NCI-H2107 (cell line): ENCODE results near the gene RHBDL2.
"Not testable (repeated sequence)": the region's sequence is repeated elsewhere in the genome, so short reads cannot be mapped to it uniquely, and the experiment has no call there.

Source experiments
- DNase-seq: peaks from one replicate; lab custom pipeline; 2025; lab: John Stamatoyannopoulos, UW

RHBDL2 gene

GRCh38 chr1:38932571-38932970 lies 9.1 kb downstream of the RHBDL2 start:
- no peak for DNase-seq

- DNase-seq, result peak; percentile 100
Measured at GRCh38 chr1:38929476-38929875, 12.2 kb downstream of the RHBDL2 start.

- no peak for DNase-seq
Measured at GRCh38 chr1:38929054-38929453, 12.6 kb downstream of the RHBDL2 start.

DNA sequence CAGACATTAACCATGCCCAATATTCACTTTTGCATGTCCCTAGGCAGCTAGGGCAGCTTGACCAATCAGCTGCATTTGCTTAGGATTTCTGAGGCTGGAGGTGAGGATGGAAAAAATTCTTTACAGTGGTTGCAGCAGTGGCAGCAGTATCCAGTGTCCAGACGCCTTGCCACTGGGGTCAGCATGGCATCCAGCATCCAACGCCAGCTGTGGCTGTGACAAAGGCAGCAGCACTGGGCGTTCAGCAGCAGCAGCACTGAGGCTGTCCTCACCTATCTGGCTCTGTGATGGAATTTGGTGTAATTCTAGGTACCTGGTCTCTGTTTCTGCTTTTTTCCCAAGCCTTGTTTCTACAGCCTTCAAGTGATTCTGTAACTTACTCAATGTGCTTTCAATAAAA lies 15.5 kb downstream of the RHBDL2 start:
- no peak for DNase-seq

- no peak for DNase-seq
Measured at GRCh38 chr1:38925391-38925790, 16.2 kb downstream of the RHBDL2 start.

DNA sequence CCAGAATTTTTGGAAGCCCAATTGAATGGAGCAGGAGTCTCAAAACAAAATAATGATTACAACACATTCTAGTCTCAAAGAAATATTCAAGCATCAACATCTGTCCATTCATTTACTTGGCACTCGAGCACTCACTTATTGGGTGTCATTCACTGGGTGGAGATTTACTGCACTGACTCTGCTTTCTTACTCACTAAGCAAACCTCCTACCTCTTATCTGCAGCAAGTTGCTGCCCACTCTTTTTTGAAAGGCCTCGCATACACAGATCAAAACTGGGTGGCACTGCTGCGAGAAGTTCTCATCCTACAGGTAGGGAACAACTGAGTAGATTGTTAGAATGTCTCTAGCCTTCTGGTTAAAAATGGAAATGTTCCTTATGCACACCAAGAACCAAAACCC lies 18.0 kb downstream of the RHBDL2 start:
- DNase-seq, result no peak

DNA sequence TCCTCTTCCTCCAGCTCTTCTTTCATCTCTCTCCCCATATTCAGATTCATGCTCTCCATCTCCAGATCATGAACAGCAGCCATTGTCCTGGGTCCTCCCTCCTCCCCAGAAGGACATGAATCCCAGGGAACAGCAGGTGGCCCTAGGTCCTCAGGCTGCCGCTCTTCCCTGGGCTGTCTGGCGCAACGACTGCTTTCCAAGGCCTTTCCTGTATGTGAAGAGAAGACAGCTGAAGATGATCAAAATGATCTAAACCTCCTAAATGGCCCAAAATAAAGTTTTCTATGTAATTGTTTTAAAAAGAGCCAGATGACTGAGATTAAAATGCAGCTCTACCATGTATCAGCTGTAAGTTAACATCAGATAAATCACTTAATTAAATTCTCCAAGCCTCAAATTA lies 22.5 kb downstream of the RHBDL2 start:
- DNase-seq, result no peak

GRCh38 chr1:38918568-38918967 lies 23.1 kb downstream of the RHBDL2 start:
- no peak for DNase-seq

GRCh38 chr1:38917772-38918171 lies 23.9 kb downstream of the RHBDL2 start:
- DNase-seq, result no peak

DNA sequence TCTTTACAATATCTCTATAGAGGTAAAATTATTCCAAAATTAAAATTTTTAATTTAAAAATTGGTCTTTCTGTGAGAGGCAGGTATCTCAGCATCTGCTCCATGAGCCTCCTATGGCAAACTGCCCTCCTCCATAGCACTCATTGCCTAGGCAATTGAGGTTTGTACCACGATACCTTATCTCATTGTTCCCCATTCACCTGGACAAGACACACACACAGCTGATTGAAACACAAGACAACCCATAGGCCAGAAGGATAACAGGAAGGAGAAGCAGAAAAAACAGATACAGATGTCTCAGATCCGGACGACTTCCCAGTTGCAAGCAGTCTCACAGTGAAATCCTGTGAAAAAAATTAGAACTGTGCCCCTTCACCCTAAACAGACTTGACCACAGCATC lies 24.3 kb downstream of the RHBDL2 start:
- no peak for DNase-seq

DNA sequence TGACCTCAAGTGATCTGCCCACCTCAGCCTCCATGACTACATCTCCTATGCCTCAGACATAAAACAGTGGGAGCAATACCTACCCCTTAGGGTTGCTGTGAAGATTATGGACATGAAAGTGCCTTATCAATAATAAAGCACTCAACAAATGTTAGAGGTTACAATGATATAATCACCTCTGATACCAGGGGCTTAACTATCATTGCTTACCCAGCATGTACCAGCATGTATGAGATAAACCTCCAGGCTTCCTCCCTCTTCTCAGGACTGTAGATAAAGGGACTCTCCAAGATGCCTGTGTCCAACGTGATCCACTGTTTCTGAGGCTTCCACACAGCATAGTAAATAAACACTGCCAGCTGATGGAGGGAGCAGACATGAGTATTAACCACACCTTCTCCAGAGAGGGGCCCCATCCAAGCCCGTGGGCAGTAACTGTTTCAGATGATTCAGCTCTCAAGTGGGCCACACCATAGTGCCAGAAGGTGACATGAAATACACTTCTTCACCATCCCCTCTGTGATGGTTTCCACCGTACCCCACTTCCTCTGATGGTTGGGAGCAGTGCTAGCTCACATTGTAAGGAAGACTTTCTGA lies 26.2 kb downstream of the RHBDL2 start:
- DNase-seq, result no peak

GRCh38 chr1:38914908-38915307 lies 26.7 kb downstream of the RHBDL2 start:
- not testable (repeated sequence) for DNase-seq

DNA sequence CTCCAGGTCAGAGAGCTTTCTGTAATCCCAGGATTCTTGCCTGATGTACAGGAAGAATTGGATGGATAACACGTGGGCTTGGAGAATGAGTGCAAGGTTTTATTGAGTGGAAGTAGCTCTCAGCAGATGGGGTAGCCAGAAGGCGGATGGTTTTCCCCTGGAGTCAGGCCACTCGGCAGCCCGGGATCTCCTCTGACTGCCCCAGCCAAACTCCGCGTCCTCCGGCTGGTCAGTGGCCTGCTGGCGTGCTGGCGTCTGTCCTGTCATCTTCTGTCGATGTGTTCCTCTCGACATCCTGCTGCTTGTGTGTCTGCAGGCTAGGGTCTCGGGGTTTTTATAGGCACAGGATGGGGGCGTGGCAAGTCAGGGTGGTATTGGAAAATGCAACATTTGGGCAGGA lies 32.8 kb downstream of the RHBDL2 start:
- no peak for DNase-seq

DNA sequence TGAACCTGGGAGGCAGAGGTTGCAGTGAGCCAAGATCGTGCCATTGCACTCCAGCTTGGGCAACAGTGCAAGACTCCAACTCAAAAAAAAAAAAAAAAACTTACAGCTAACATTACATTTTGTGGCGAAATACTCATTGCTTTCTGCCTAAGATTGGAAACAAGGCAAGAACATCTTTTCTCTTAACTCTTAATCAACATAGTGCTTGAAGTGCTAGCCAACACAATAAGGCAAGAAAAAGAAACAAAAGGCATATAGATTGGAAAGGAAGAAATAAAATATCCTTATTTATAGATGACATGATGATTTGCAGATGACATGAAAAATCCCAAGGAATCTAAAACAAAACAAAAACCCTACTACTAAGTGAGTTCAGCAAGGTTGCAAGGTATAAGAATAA lies 35.6 kb downstream of the RHBDL2 start:
- no peak for DNase-seq

DNA sequence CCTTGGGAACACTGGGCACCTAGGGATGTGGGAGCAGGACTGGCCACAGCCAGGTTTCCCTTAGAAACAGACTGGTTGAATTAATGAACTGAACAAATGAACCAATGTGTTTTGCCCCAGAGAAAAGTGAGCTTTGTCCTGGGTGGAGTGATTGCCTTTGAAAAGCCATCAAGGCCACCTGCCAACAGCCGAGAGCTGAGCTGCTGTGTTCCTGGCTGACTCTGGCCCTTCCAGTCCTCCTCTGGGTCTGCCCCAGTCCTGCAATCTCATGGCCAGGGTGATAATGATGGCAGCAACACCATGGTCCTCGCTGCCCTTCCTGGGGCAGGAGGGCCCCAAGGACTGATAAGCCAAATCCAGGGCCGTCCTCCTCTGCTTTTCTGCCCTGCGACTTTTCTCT lies 42.1 kb downstream of the RHBDL2 start:
- DNase-seq, result no peak

DNA sequence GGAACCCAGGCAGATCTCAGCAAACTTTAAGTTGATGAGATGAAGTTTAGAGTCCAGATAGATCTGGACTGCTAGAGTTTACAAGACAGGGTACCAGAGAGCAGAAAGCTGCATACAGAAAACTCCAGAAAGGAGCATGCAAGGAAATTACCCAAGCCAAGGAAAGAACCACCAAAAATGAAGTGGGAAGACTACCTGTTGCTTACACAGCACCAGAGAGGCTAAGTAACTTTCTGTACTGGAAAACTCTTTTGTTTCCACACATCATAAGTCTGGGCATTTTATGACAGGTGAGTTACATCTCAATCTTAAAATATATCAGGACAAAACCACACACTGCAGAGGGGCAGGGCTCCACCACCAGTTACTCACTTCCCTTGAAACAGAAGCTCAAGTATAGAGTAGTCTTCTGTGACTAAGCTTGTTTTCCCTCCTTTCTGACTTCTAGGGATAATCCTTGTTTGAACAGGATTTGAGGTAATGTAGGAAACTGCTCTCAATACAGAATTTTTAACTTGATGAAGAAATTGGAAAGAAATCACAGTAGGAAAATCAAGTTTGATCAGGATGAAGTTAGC lies 42.9 kb downstream of the RHBDL2 start:
- DNase-seq, result no peak

- no peak for DNase-seq
Measured at GRCh38 chr1:38896169-38896568, 45.5 kb downstream of the RHBDL2 start.

DNA sequence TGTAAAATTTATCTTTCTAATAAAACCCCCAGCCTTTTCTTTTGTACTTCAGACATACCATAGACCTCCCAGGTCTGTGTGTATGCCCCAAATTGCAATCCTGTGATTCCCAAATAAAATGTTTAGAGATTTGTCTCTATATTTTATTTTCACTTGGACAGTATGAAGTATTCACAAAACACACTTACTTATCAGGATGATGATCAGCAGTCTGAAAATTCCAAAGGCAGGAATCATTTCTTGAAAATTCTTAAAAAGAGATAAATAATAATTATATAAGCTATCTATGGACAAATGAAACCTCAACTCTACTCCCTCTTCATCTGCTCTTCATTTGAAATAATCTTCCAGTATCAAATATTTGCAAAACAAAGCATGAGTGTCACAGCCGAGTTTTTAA lies 48.7 kb downstream of the RHBDL2 start:
- DNase-seq, result no peak

GRCh38 chr1:38891753-38892152 lies 49.9 kb downstream of the RHBDL2 start:
- peak; percentile 78 for DNase-seq

GRCh38 chr1:38889589-38889988 lies 52.0 kb downstream of the RHBDL2 start:
- no peak for DNase-seq

- no peak for DNase-seq
Measured at GRCh38 chr1:38888423-38889333, 53.0 kb downstream of the RHBDL2 start.

DNA sequence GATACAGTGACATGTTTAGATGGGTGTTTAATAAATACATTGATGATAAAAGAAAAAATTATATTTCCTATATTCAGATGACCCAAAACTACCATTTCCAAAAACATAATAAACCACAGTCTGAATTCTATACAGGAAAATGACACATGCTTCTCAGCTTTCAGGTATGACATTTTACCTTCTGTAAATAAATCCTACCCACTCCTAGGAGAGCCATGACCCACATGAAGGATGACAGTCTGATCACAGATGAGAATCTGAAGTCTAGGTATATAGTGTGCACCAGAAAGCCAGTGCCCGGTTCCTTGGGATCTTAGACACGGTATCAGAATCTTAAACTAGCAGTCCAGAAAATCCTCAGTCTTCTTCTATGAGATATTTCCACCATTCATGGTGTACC lies 56.5 kb downstream of the RHBDL2 start:
- DNase-seq, result no peak

- no peak for DNase-seq
Measured at GRCh38 chr1:38881487-38881886, 60.1 kb downstream of the RHBDL2 start, which contains the start of gene GJA9. Gene GJA9, minus strand, starts transcription at chr1:38881587. Its CDS starts 5,489 bp downstream, at chr1:38876098.
